ENCODE measurements around the gene ZNF638. TPM values are rescaled to one million over a fixed set of nuclear protein-coding genes. Genes with fewer than 3 reads are reported as not detected.

Gene ZNF638
- total RNA-seq, 1 donor from 2014 or later = 91.7 TPM

GRCh38 chr2:71463342-71463654 is 131.7 kb downstream of the ZNF638 start:
- H3K4me2 ChIP-seq (ENCODE audit: low read length) = no peak overlapping the region
- Mint-ChIP-seq H3K36me3 (ENCODE audit: low read depth, unreplicated experiment) (peaks cover 19% of the 10 kb centered on the region), H3K4me3 (ENCODE audit: unreplicated experiment) (no peak overlapping the region), H3K27me3 (ENCODE audit: low read depth, unreplicated experiment) (no peaks in the 10 kb centered on the region), H3K27ac (ENCODE audit: unreplicated experiment) (peak overlapping the region; percentile 34), H3K9me3 (ENCODE audit: unreplicated experiment) (no peaks in the 10 kb centered on the region), H3K4me1 (ENCODE audit: low read depth, unreplicated experiment) (peaks cover 46% of the 10 kb centered on the region)
- no peak overlapping the region for H2AFZ ChIP-seq (ENCODE audit: low read depth, low read length)
- no peak overlapping the region for H3K9ac ChIP-seq (ENCODE audit: low read length)
- H3K79me2 ChIP-seq (ENCODE audit: insufficient read depth, low read length) = no peaks in the 10 kb centered on the region
- H3K27ac ChIP-seq (ENCODE audit: low read depth, low read length) = no peak overlapping the region
- no peaks in the 10 kb centered on the region for H4K20me1 ChIP-seq (ENCODE audit: insufficient read depth, low read length)
- H3K36me3 ChIP-seq (ENCODE audit: insufficient read depth, low read length) = no peaks in the 10 kb centered on the region
- H3K4me1 ChIP-seq (ENCODE audit: insufficient read depth, low read length) = peaks cover 28% of the 10 kb centered on the region
- FAIRE-seq (no peak), DNase-seq (ENCODE audit: low read depth) (no peak)
- H3K9me3 ChIP-seq (ENCODE audit: insufficient read depth, low read depth, low read length) = peaks cover 5% of the 10 kb centered on the region
- H3K27me3 ChIP-seq (ENCODE audit: insufficient read depth, low read length) = peaks cover 13% of the 10 kb centered on the region
- TF ChIP-seq EZH2 (IDR thresholded peaks at IDR 0.05; ENCODE audit: insufficient read depth, low read length) = no peak
- TF ChIP-seq, protein P1, sequence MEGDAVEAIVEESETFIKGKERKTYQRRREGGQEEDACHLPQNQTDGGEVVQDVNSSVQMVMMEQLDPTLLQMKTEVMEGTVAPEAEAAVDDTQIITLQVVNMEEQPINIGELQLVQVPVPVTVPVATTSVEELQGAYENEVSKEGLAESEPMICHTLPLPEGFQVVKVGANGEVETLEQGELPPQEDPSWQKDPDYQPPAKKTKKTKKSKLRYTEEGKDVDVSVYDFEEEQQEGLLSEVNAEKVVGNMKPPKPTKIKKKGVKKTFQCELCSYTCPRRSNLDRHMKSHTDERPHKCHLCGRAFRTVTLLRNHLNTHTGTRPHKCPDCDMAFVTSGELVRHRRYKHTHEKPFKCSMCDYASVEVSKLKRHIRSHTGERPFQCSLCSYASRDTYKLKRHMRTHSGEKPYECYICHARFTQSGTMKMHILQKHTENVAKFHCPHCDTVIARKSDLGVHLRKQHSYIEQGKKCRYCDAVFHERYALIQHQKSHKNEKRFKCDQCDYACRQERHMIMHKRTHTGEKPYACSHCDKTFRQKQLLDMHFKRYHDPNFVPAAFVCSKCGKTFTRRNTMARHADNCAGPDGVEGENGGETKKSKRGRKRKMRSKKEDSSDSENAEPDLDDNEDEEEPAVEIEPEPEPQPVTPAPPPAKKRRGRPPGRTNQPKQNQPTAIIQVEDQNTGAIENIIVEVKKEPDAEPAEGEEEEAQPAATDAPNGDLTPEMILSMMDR (IDR thresholded peaks at IDR 0.05; ENCODE audit: insufficient read depth, low read depth, low read length) = no peak
- no peak overlapping the region for H3K4me3 ChIP-seq (ENCODE audit: insufficient read depth, low read depth, low read length)

GRCh38 chr2:71464389-71464788 is 132.8 kb downstream of the ZNF638 start:
- no peaks in the 10 kb centered on the region for H3K79me2 ChIP-seq (ENCODE audit: insufficient read depth, low read length)
- no peak overlapping the region for H3K4me3 ChIP-seq (ENCODE audit: insufficient read depth, low read depth, low read length)
- peaks cover 5% of the 10 kb centered on the region for H3K9me3 ChIP-seq (ENCODE audit: insufficient read depth, low read depth, low read length)
- no peak overlapping the region for H3K9ac ChIP-seq (ENCODE audit: low read length)
- no peak overlapping the region for H3K4me2 ChIP-seq (ENCODE audit: low read length)
- H4K20me1 ChIP-seq (ENCODE audit: insufficient read depth, low read length) = no peaks in the 10 kb centered on the region
- H3K4me1 Mint-ChIP-seq (ENCODE audit: low read depth, unreplicated experiment) = peaks cover 44% of the 10 kb centered on the region
- H3K4me3 Mint-ChIP-seq (ENCODE audit: unreplicated experiment) = no peak overlapping the region
- peaks cover 12% of the 10 kb centered on the region for H3K36me3 Mint-ChIP-seq (ENCODE audit: low read depth, unreplicated experiment)
- no peaks in the 10 kb centered on the region for H3K9me3 Mint-ChIP-seq (ENCODE audit: unreplicated experiment)
- H3K27ac ChIP-seq (ENCODE audit: low read depth, low read length) = no peak overlapping the region
- TF ChIP-seq, protein P1 (IDR thresholded peaks at IDR 0.05; ENCODE audit: insufficient read depth, low read depth, low read length) = no peak
- TF ChIP-seq EZH2 (IDR thresholded peaks at IDR 0.05; ENCODE audit: insufficient read depth, low read length) = no peak
- H3K4me1 ChIP-seq (ENCODE audit: insufficient read depth, low read length) = peaks cover 19% of the 10 kb centered on the region
- H3K27me3 Mint-ChIP-seq (ENCODE audit: low read depth, unreplicated experiment) = no peaks in the 10 kb centered on the region
- no peak for FAIRE-seq
- no peak for DNase-seq (ENCODE audit: low read depth)
- no peaks in the 10 kb centered on the region for H3K36me3 ChIP-seq (ENCODE audit: insufficient read depth, low read length)
- H3K27ac Mint-ChIP-seq (ENCODE audit: unreplicated experiment) = no peak overlapping the region
- H3K27me3 ChIP-seq (ENCODE audit: insufficient read depth, low read length) = peaks cover 17% of the 10 kb centered on the region
- H2AFZ ChIP-seq (ENCODE audit: low read depth, low read length) = no peak overlapping the region

DNA sequence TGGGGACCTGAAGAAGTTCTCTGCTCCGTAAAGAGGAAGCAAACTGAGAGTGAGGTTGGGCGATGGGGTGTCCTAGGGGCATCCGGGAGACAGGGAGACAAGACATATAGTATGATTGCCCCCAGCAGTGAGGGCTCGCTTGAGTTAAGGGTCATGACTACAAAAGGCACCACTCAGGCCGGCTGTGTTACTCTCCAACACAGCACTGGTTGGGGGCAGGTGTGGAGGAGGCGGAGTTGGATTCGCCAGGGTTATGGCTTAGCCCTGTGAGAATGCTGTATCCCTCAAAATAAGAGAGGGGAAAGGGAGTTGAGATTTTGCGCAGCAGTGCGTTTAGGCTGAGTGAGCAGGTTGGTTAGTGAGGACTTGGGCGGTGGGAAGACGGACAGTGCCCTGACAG is 133.8 kb downstream of the ZNF638 start:
- no peak for FAIRE-seq

More for the DNA sequence above, 133.8 kb downstream of the ZNF638 start:
- TF ChIP-seq, protein P1 (IDR thresholded peaks at IDR 0.05; ENCODE audit: insufficient read depth, low read depth, low read length) = no peak
- TF ChIP-seq EZH2 (IDR thresholded peaks at IDR 0.05; ENCODE audit: insufficient read depth, low read length) = no peak
- peak overlapping the region; percentile 72 for H3K4me3 ChIP-seq (ENCODE audit: insufficient read depth, low read depth, low read length)
- Mint-ChIP-seq H3K4me1 (ENCODE audit: low read depth, unreplicated experiment) (peaks cover 45% of the 10 kb centered on the region), H3K4me3 (ENCODE audit: unreplicated experiment) (no peak overlapping the region), H3K27me3 (ENCODE audit: low read depth, unreplicated experiment) (no peaks in the 10 kb centered on the region), H3K27ac (ENCODE audit: unreplicated experiment) (no peak overlapping the region), H3K36me3 (ENCODE audit: low read depth, unreplicated experiment) (peaks cover 10% of the 10 kb centered on the region), H3K9me3 (ENCODE audit: unreplicated experiment) (no peaks in the 10 kb centered on the region)
- H3K9me3 ChIP-seq (ENCODE audit: insufficient read depth, low read depth, low read length) = peaks cover 5% of the 10 kb centered on the region
- H2AFZ ChIP-seq (ENCODE audit: low read depth, low read length) = no peak overlapping the region
- no peak overlapping the region for H3K4me2 ChIP-seq (ENCODE audit: low read length)
- no peaks in the 10 kb centered on the region for H4K20me1 ChIP-seq (ENCODE audit: insufficient read depth, low read length)
- H3K27ac ChIP-seq (ENCODE audit: low read depth, low read length) = no peak overlapping the region
- DNase-seq (ENCODE audit: low read depth) = no peak
- H3K9ac ChIP-seq (ENCODE audit: low read length) = no peak overlapping the region
- no peaks in the 10 kb centered on the region for H3K36me3 ChIP-seq (ENCODE audit: insufficient read depth, low read length)
- H3K79me2 ChIP-seq (ENCODE audit: insufficient read depth, low read length) = no peaks in the 10 kb centered on the region
- peaks cover 19% of the 10 kb centered on the region for H3K4me1 ChIP-seq (ENCODE audit: insufficient read depth, low read length)
- H3K27me3 ChIP-seq (ENCODE audit: insufficient read depth, low read length) = peaks cover 17% of the 10 kb centered on the region
